ENCODE results near the gene CASP10. TPM values are rescaled to one million over a fixed set of nuclear protein-coding genes. Genes with fewer than 3 reads are reported as not detected.

Gene CASP10
- total and polyA plus RNA-seq, 9 of the 15 experiments (the other 6 are each of a cell fraction or from before 2014, with no cell fraction given): 7.1 to 20.4 (median 10.8) TPM

GRCh38 chr2:201262718-201263117 lies 79.8 kb downstream of the CASP10 start (continued):
- TF ChIP-seq ZNF551 (CRISPR knock-in tag; IDR thresholded peaks at IDR 0.05) (no peak), CGGBP1 (CRISPR knock-in tag; IDR thresholded peaks at IDR 0.05) (no peak), MITF (IDR thresholded peaks at IDR 0.05) (no peak), PBX2 (CRISPR knock-in tag; IDR thresholded peaks at IDR 0.05; ENCODE audit: low read depth) (no peak), PBX2 (tag; conservative IDR thresholded peaks at IDR 0.05; ENCODE audit: low read depth) (peak; percentile 72), KDM5B (IDR thresholded peaks at IDR 0.05; ENCODE audit: insufficient replicate concordance, low read depth, low read length) (no peak), PKNOX1 (IDR thresholded peaks at IDR 0.05) (peak; percentile 90), ZNF668 (CRISPR knock-in tag; IDR thresholded peaks at IDR 0.05) (no peak), NFXL1 (CRISPR knock-in tag; IDR thresholded peaks at IDR 0.05) (no peak), ZZZ3 (IDR thresholded peaks at IDR 0.05) (no peak), HMG20A (CRISPR knock-in tag; conservative IDR thresholded peaks at IDR 0.05) (no peak), NFE2L1 (tag; IDR thresholded peaks at IDR 0.05; ENCODE audit: borderline replicate concordance, low read depth) (no peak), AFF1 (IDR thresholded peaks at IDR 0.05; ENCODE audit: low read depth in 1 of 2, partially characterized antibody in 2 of 2) (no peak), ZNF316 (IDR thresholded peaks at IDR 0.05) (peak; percentile 57), FOXP1 (CRISPR knock-in tag; IDR thresholded peaks at IDR 0.05) (no peak), ETV1 (tag; conservative IDR thresholded peaks at IDR 0.05; ENCODE audit: low read depth) (no peak), YBX1 (IDR thresholded peaks at IDR 0.05) (no peak), SPI1 (IDR thresholded peaks at IDR 0.05; ENCODE audit: borderline replicate concordance, low read depth, low read length) (no peak), SRSF3 (IDR thresholded peaks at IDR 0.05; ENCODE audit: insufficient read depth, low read length) (no peak), SIRT6 (IDR thresholded peaks at IDR 0.05; ENCODE audit: low read depth, low read length) (no peak), KDM1A (IDR thresholded peaks at IDR 0.05) (no peak)

Measured in K562 (cell line).